ENCODE data around the gene GORAB.

GRCh38 chr1:170578359-170578758, 46.4 kb downstream of the GORAB start:
- no peak for TF ChIP-seq CTCF (IDR thresholded peaks at IDR 0.05; ENCODE audit: poor library complexity, severe bottlenecking)
- TF ChIP-seq EZH2 (IDR thresholded peaks at IDR 0.05; ENCODE audit: borderline replicate concordance, insufficient read depth, low read length, poor library complexity, severe bottlenecking) = no peak
- no peak for TF ChIP-seq SMC3 (conservative IDR thresholded peaks at IDR 0.05; ENCODE audit: poor library complexity)
- TF ChIP-seq TAF1 (IDR thresholded peaks at IDR 0.05; ENCODE audit: low read depth) = no peak
- no peak for TF ChIP-seq EP300 (conservative IDR thresholded peaks at IDR 0.05; ENCODE audit: poor library complexity, severe bottlenecking)
- no peak for TF ChIP-seq POLR2AphosphoS5 (IDR thresholded peaks at IDR 0.05)
- TF ChIP-seq REST (IDR thresholded peaks at IDR 0.05; ENCODE audit: borderline replicate concordance) = no peak
